ENCODE results near the gene MC5R. TPM values are rescaled to one million over a fixed set of nuclear protein-coding genes. Genes with fewer than 3 reads are reported as not detected.
"Not testable (repeated sequence)": the region's sequence is repeated elsewhere in the genome, so short reads cannot be mapped to it uniquely, and the experiment has no call there.

MC5R gene
- total and polyA plus RNA-seq, 4 donors: not detected

- Histone ChIP-seq H3K4me1 (ENCODE audit: control insufficient read depth in 4 of 4, insufficient read depth in 4 of 4, low read length in 3 of 4) (no peaks in the 10 kb centered on the region), H3K4me3 (ENCODE audit: low read depth in 1 of 3, low read length in 3 of 3) (no peak overlapping the region), H3K27me3 (ENCODE audit: control insufficient read depth in 4 of 4, insufficient read depth in 4 of 4, low read length in 3 of 4) (peaks cover 0 to 9% (median 0%) of the 10 kb centered on the region in 4 donors), H3K9ac (ENCODE audit: low read depth in 1 of 2, low read length in 2 of 2) (no peak overlapping the region), H3K36me3 (ENCODE audit: control insufficient read depth in 4 of 4, insufficient read depth in 3 of 4, low read depth in 1 of 4, low read length in 3 of 4) (no peaks in the 10 kb centered on the region), H3K9me3 (ENCODE audit: control insufficient read depth in 4 of 4, low read length in 3 of 4) (no peaks in the 10 kb centered on the region), H3K27ac (ENCODE audit: low read depth in 1 of 2, low read length in 2 of 2) (no peak overlapping the region)
- no peak for DNase-seq (ENCODE audit: low spot score)
- no peak for TF ChIP-seq JUND (IDR thresholded peaks at IDR 0.05)
- TF ChIP-seq, protein P1, sequence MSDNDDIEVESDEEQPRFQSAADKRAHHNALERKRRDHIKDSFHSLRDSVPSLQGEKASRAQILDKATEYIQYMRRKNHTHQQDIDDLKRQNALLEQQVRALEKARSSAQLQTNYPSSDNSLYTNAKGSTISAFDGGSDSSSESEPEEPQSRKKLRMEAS (IDR thresholded peaks at IDR 0.05): no peak
- no peak for TF ChIP-seq FOXA1 (IDR thresholded peaks at IDR 0.05)
- TF ChIP-seq HNF4G (IDR thresholded peaks at IDR 0.05): no peak
- TF ChIP-seq TAF1 (conservative IDR thresholded peaks at IDR 0.05): no peak
- TF ChIP-seq FOXA2 (IDR thresholded peaks at IDR 0.05): no peak
- no peak for TF ChIP-seq RXRA (IDR thresholded peaks at IDR 0.05)
- no peak for TF ChIP-seq ZBTB33 (IDR thresholded peaks at IDR 0.05)
- TF ChIP-seq EGR1 (IDR thresholded peaks at IDR 0.05; ENCODE audit: low read depth in 2 of 2): no peak
- TF ChIP-seq SP1 (IDR thresholded peaks at IDR 0.05): no peak
- 93% methylated on average over 22 of the region's 22 CpGs for WGBS
These were observed 12.6 kb downstream of the MC5R start for GRCh38 chr18:13836559-13836958.

GRCh38 chr18:13849791-13850190, 25.8 kb downstream of the MC5R start:
- WGBS: 81% methylated on average over 4 of the region's 4 CpGs
- H3K4me1 ChIP-seq (ENCODE audit: control insufficient read depth in 4 of 4, insufficient read depth in 4 of 4, low read length in 3 of 4): no peaks in the 10 kb centered on the region
- no peak overlapping the region for H3K9ac ChIP-seq (ENCODE audit: low read depth in 1 of 2, low read length in 2 of 2)
- peaks cover 0 to 11% (median 5%) of the 10 kb centered on the region in 4 donors for H3K9me3 ChIP-seq (ENCODE audit: control insufficient read depth in 4 of 4, low read length in 3 of 4)
- no peaks in the 10 kb centered on the region for H3K36me3 ChIP-seq (ENCODE audit: control insufficient read depth in 4 of 4, insufficient read depth in 3 of 4, low read depth in 1 of 4, low read length in 3 of 4)
- no peaks in the 10 kb centered on the region for H3K27me3 ChIP-seq (ENCODE audit: control insufficient read depth in 4 of 4, insufficient read depth in 4 of 4, low read length in 3 of 4)
- no peak overlapping the region for H3K27ac ChIP-seq (ENCODE audit: low read depth in 1 of 2, low read length in 2 of 2)
- no peak overlapping the region for H3K4me3 ChIP-seq (ENCODE audit: low read depth in 1 of 3, low read length in 3 of 3)
- DNase-seq (ENCODE audit: low spot score): no peak
- TF ChIP-seq EGR1 (IDR thresholded peaks at IDR 0.05; ENCODE audit: low read depth in 2 of 2): no peak
- TF ChIP-seq, protein P2, sequence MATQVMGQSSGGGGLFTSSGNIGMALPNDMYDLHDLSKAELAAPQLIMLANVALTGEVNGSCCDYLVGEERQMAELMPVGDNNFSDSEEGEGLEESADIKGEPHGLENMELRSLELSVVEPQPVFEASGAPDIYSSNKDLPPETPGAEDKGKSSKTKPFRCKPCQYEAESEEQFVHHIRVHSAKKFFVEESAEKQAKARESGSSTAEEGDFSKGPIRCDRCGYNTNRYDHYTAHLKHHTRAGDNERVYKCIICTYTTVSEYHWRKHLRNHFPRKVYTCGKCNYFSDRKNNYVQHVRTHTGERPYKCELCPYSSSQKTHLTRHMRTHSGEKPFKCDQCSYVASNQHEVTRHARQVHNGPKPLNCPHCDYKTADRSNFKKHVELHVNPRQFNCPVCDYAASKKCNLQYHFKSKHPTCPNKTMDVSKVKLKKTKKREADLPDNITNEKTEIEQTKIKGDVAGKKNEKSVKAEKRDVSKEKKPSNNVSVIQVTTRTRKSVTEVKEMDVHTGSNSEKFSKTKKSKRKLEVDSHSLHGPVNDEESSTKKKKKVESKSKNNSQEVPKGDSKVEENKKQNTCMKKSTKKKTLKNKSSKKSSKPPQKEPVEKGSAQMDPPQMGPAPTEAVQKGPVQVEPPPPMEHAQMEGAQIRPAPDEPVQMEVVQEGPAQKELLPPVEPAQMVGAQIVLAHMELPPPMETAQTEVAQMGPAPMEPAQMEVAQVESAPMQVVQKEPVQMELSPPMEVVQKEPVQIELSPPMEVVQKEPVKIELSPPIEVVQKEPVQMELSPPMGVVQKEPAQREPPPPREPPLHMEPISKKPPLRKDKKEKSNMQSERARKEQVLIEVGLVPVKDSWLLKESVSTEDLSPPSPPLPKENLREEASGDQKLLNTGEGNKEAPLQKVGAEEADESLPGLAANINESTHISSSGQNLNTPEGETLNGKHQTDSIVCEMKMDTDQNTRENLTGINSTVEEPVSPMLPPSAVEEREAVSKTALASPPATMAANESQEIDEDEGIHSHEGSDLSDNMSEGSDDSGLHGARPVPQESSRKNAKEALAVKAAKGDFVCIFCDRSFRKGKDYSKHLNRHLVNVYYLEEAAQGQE (IDR thresholded peaks at IDR 0.05): no peak

DNA sequence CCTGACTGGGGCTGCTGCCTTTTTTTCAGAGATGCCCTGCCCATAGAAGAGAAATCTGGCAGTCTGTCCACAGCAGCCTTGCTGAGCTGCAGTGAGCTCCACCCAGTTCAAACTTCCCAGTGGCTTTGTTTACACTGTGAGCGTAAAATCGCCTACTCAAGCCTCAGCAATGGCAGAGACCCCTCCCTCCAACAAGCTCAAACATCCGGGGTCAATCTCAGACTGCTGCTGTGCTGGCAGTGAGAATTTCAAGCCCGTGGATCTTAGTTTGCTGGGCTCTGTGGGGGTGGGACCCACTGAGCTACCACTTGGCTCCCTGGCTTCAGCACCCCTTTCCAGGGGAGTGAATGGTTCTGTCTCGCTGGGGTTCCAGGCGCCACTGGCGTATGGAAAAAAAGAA, 38.9 kb downstream of the MC5R start:
- WGBS: 32% methylated on average over 7 of the region's 7 CpGs
- not testable (repeated sequence) for H3K27ac ChIP-seq (ENCODE audit: low read depth in 1 of 2, low read length in 2 of 2); H3K36me3 ChIP-seq (ENCODE audit: control insufficient read depth in 4 of 4, insufficient read depth in 3 of 4, low read depth in 1 of 4, low read length in 3 of 4); H3K27me3 ChIP-seq (ENCODE audit: control insufficient read depth in 4 of 4, insufficient read depth in 4 of 4, low read length in 3 of 4); H3K9me3 ChIP-seq (ENCODE audit: control insufficient read depth in 4 of 4, low read length in 3 of 4); DNase-seq (ENCODE audit: low spot score); H3K9ac ChIP-seq (ENCODE audit: low read depth in 1 of 2, low read length in 2 of 2); H3K4me1 ChIP-seq (ENCODE audit: control insufficient read depth in 4 of 4, insufficient read depth in 4 of 4, low read length in 3 of 4); H3K4me3 ChIP-seq (ENCODE audit: low read depth in 1 of 3, low read length in 3 of 3)
